ENCODE results near the gene SFXN4.
A peak's percentile ranks its signal among the peaks of the same experiment; 100 is the strongest.
"Not testable (repeated sequence)": the region's sequence is repeated elsewhere in the genome, so short reads cannot be mapped to it uniquely, and the experiment has no call there.

The SFXN4 gene

DNA sequence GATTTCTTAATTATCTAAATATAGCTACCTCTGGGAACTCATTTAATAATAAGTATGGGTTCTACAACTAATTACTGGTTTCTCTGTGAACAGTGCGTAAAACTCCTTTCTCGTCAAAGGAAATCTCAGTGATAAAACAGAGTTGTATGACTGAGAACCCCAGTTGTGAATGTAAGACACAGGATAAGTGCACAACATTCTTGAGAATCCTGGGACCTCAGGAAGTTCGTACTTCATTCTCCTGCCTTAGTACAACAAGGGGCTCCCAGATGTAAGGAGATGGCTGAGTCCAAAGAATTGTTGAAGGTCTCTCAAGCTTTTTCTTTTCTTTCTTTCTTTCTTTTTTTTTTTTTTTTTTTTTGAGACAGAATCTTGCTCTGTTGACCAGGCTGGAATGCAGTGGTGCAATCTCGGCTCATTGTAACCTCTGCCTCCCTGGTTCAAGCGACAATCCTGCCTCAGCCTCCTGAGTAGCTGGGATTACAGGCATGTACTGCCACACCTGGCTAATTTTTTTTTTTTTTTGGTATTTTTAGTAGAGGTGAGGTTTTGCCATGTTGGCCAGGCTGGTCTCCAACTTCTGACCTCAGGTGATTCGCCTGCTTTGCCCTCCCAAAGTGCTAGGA is 49.1 kb downstream of the SFXN4 start:
- DNase-seq (ENCODE audit: low read depth) = no peak
- no peak overlapping the region for H3K4me3 ChIP-seq (ENCODE audit: low read depth, low read length)

DNA sequence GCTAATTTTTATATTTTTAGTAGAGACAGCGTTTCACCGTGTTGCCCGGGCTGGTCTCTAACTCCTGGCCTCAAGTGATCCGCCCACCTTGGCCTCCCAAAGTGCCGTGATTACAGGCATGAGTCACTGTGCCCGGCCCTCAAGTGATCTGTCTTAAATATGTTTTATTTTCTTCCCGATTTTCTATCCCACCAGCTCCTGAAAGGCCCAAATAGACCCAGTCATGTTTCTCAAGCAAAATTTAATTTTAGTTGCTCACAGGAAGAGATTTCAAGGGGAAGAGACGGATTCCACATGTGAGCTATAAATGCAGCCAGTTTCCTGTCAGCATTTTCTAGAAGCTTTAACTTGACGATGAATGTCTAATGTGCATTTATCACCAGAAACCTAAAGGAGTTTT is 49.6 kb downstream of the SFXN4 start:
- no peak overlapping the region for H3K4me3 ChIP-seq (ENCODE audit: low read depth, low read length)
- no peak for DNase-seq (ENCODE audit: low read depth)

DNA sequence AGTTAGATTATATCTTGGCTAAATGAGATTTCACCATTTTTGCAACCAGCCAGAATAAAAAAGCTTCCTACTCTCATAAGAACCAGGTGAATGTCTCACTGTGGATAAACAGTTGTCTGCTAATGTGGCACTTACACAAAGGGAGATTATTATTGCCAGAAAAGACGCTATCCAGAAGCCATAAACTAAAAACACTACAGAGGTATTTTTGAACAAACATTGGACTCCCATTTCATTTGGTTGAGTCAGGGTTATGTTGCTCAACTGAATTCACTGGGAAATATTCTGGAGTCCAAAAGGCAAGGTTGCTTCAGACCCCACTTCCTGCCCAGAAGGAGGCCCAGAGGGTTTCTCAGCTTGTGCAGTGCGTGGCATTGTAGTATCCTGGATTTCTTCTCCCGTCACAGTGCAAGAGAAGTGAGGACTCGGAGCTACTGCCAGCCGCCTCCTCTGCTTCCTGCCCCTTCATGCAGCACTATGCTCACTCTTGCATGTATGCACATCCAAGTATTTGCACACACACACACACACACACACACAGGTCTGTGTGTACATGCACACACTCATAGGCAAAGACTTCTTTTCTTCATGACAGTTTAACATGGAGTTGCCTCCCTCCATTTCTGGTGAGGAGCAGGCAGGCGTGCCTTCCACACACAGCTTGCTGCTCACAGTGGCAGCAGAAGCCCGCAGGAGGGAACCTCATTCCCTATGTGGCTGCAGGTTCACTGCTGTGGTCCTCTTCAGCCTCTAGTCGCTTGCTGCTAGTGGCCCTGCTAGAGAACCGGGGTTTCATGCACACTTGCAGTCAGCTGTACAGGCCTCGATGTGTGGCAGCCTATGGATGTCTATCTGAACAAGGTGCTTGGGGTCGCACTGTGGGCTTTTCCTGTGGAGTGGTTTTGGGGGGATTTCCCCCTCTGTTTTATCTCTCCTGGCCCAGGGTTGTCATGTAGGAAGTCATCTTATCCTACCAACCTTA is 51.5 kb downstream of the SFXN4 start:
- peak; percentile 85 for DNase-seq (ENCODE audit: low read depth)
- H3K4me3 ChIP-seq (ENCODE audit: low read depth, low read length) = no peak overlapping the region

GRCh38 chr10:119112056-119112455 is 53.5 kb downstream of the SFXN4 start:
- no peak for DNase-seq (ENCODE audit: low read depth)
- H3K4me3 ChIP-seq (ENCODE audit: low read depth, low read length) = no peak overlapping the region

DNA sequence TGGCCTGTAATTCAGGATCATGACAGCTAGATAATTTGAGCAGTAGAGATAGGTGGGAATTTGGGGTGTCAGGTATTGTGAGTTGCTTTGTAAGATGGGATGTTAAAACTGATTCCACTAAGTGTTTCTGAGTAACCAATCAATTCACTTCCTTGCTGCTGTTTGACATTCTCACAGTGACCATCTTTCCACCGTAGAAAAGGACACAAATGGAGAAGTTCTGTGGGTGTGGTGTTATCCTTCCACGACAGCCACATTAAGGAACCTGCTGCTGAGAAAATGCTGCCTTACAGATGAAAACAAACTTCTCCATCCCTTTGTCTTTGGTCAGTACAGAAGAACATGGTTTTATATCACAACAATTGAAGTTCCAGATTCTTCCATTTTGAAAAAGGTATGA is 57.7 kb downstream of the SFXN4 start:
- not testable (repeated sequence) for H3K4me3 ChIP-seq (ENCODE audit: low read depth, low read length); DNase-seq (ENCODE audit: low read depth)

- not testable (repeated sequence) for DNase-seq (ENCODE audit: low read depth); H3K4me3 ChIP-seq (ENCODE audit: low read depth, low read length)
Measured at GRCh38 chr10:119107106-119107505, 58.4 kb downstream of the SFXN4 start.

DNA sequence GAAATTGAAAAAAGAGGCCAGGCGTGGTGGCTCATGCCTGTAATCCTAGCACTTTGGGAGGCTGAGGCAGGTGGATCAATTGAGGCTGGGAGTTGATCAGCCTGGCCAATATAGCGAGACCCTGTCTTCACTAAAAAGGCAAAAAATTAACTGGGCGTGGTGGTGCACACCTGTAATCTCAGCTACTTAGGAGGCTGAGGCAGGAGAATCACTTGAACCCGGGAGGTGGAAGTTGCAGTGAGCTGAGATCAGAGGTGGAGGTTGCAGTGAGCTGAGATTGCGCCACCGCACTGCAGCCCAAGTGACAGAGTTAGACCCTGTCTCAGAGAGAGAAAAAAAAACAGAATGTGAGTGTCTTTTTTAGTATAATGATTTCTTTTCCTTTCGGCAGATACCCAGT is 59.6 kb downstream of the SFXN4 start:
- DNase-seq (ENCODE audit: low read depth); H3K4me3 ChIP-seq (ENCODE audit: low read depth, low read length): not testable (repeated sequence)

- peak overlapping the region; percentile 79 for H3K4me3 ChIP-seq (ENCODE audit: low read depth, low read length)
- no peak for DNase-seq (ENCODE audit: low read depth)
Measured at GRCh38 chr10:119105155-119105554, 60.4 kb downstream of the SFXN4 start.

DNA sequence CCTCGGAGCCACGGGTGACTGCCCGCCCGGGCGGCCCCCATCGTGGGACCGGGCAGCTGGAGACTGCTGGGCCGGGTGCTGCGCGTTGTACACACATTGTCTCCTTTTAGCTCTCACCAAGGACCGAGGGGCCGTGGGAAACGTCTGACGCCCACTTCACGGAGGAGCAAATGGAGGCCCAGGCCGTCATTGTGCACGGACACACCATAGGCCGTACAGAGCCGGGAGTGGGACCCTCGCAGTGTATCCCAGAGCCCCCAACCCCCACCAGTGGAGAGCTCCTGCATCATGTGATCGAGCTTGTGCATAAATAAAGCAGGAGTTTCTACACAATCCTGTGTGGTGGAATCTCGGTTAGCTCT is 60.9 kb downstream of the SFXN4 start:
- no peak for DNase-seq (ENCODE audit: low read depth)
- H3K4me3 ChIP-seq (ENCODE audit: low read depth, low read length) = peak overlapping the region; percentile 79

GRCh38 chr10:119103903-119104653 is 61.4 kb downstream of the SFXN4 start, which contains the start of gene DENND10:
DENND10 (plus strand) TSS chr10:119104113; CDS start chr10:119104143, 30 bp downstream.
- H3K4me3 ChIP-seq (ENCODE audit: low read depth, low read length) = peak within 1 kb of the TSS; percentile 79
- DNase-seq (ENCODE audit: low read depth) = no peak

GRCh38 chr10:119103241-119103902 is 62.1 kb downstream of the SFXN4 start:
- H3K4me3 ChIP-seq (ENCODE audit: low read depth, low read length) = no peak overlapping the region
- DNase-seq (ENCODE audit: low read depth) = no peak

- H3K4me3 ChIP-seq (ENCODE audit: low read depth, low read length) = no peak overlapping the region
- no peak for DNase-seq (ENCODE audit: low read depth)
Measured at GRCh38 chr10:119101366-119102098, 64.0 kb downstream of the SFXN4 start.

- no peak overlapping the region for H3K4me3 ChIP-seq (ENCODE audit: low read depth, low read length)
- no peak for DNase-seq (ENCODE audit: low read depth)
Measured at GRCh38 chr10:119100434-119101238, 64.9 kb downstream of the SFXN4 start.

DNA sequence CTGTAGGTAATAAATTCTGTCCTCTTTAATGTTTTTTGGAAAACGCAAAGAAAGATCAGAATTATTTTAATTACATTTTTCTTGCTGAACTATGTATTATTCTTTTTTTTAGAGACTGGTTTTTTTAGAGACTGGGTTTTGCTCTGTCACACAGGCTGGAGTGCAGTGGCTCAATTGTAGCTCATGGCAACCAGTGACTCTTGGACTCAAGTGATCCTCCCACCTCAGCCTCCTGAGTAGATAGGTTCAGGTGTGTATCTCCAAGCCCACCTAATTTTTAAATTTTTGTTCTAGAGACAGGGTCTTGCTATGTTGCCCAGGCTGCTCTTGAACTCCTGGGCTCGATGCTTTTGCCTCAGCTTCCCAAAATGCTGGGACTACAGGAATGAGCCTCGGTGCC is 66.9 kb downstream of the SFXN4 start:
- H3K4me3 ChIP-seq (ENCODE audit: low read depth, low read length) = no peak overlapping the region
- DNase-seq (ENCODE audit: low read depth) = no peak

GRCh38 chr10:119096641-119097415 is 68.7 kb downstream of the SFXN4 start:
- DNase-seq (ENCODE audit: low read depth); H3K4me3 ChIP-seq (ENCODE audit: low read depth, low read length): not testable (repeated sequence)

DNA sequence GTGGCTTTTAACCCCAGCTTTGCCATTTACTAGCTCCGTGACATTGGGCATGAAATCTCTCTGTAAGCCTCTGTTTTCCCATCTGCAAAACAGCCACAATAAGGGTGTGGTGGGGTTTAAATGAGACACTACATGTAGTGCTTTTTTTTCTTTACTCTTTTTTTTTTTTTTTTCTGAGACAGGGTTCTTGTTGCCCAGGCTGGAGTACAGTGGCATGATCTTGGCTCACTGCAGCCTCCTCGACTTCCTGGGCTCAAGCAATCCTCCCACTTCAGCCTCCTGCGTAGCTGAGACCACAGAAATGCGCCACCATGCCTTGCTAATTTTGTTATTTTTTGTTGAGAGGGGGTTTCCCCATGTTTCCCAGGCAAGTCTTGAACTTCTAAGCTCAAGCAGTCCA is 69.9 kb downstream of the SFXN4 start:
- H3K4me3 ChIP-seq (ENCODE audit: low read depth, low read length) = no peak overlapping the region
- DNase-seq (ENCODE audit: low read depth) = no peak

GRCh38 chr10:119090968-119091367 is 74.5 kb downstream of the SFXN4 start:
- H3K4me3 ChIP-seq (ENCODE audit: low read depth, low read length) = no peak overlapping the region

More at GRCh38 chr10:119090968-119091367, 74.5 kb downstream of the SFXN4 start:
- DNase-seq (ENCODE audit: low read depth) = no peak

Data from skeletal muscle cell (primary cell).